Fibroblast of skin of left quadriceps (primary cell): ENCODE data around the gene LCN2.
"Not testable (repeated sequence)": the region's sequence is repeated elsewhere in the genome, so short reads cannot be mapped to it uniquely, and the experiment has no call there.

Source experiments
- DNase-seq, 2 experiments: peaks; one replicate each; pipeline ENCODE4 v3.0.0-alpha.2; 2013; ENCODE audit warnings: low read depth in 2 of 2

Gene LCN2

DNA sequence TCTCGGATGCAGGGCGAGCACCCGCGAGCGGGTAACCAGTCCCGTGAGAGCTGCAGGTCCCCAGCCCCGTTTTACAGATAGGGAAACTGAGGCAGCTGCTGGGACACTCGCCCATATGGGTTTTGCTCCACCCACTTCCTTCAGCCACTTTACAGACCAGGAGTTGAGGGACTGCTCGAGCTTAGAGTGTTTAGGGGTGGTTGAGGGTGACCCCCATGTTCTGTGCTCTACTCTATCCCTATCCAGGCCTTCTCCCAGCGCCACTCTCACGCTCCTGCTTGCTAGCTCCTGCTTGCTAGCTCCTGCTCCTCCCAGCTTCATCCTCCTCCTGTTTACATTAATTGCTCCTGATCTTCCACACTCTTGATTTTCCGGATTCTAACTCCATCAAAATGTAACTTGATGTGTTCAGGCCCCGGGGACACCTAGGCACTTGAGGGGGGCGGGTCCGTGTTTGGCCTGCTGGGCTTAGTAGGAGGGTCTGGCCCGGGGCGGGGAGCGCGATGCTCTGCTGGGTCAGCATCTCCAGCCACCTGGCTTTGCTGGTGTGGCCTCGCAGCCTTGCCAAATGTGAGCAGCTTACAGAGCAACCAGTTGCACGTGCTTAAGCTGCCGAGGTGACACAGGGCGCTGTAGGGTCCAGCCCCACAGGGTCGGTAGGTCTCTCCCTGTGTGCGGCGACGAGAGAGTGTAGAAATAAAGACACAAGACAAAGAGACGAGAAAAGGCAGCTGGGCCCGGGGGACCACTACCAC, 20.2 kb upstream of the LCN2 start:
- no peak for DNase-seq

DNA sequence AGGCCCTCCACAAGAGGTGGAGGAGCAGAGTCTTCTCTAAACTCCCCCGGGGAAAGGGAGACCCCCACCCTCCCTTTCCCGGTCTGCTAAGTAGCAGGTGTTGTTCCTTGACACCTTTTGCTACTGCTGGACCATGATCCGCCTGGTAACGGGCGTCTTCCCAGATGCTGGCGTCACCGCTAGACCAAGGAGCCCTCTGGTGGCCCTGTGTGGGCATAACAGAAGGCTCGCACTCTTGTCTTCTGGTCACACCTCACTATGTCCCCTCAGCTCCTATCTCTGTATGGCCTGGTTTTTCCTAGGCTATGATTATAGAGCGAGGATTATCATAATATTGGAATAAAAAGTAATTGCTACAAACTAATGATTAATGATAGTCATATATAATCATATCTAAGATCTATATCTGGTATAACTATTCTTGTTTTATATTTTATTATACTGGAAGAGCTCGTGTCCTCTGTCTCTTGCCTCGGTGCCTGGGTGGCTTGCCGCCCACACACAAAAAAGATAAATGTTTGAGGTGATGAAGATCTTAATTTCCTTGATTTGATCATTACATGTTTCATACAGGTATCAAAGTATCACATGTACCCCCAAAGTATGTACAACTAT, 19.2 kb upstream of the LCN2 start:
- DNase-seq: not testable (repeated sequence)

DNA sequence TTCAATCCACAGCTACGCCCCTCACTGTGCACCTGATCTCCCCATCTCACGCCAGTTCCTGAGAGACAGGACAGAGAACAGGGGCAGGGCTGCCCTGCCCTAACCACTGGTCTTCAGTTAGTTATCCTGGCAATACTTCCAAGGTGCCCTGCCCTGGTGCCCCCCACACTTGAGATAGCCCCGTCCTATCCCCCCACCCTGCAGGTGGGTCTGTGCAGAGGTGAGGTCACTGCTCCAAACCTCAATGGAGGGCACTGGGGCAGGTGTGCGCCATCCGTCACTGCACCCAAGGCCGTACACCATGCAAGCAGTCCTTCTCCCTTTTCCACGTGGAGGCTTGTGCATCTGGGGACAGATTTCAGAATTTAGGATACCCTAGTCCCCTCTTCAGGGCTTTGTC, 18.6 kb upstream of the LCN2 start:
- DNase-seq: not testable (repeated sequence)

DNA sequence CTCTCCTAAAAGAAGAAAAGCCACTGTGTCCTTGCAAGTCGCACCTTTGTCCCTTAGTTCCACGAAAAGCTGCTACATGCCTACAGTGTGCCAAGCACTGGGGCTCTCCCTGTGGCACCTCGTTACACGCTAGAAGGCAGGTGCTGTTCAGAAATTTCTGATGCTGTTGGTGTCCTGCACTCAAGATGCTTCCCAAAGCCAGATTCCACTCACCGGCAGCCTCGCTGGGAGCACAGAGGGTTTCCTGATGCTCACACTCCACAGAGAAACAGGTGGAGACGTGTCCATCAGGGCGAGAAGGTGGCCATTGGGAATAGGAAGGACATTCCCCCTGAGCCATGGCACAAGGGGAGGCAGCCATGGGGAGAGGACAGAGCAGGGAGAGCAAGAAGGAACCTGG, 17.9 kb upstream of the LCN2 start:
- DNase-seq: not testable (repeated sequence)

DNA sequence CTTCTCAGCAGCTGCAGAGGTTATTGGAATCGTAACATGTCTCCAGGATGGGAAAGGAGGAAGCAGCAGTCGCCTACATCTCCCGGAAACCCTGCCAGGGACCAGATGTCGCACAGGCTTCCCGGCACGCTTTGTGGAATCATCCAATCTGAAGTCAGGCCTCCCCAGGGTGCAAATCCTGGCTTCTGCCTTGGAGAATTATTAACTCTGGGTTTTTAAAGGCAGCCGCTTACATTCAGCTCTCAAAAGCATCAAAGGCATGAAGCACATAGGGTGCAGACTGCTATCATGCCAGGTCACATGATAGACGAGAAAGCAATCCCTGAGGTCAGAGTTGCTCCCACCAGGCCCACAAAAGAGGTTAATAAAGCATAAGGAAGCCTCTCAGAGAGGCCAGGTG, 17.1 kb upstream of the LCN2 start:
- not testable (repeated sequence) for DNase-seq

DNA sequence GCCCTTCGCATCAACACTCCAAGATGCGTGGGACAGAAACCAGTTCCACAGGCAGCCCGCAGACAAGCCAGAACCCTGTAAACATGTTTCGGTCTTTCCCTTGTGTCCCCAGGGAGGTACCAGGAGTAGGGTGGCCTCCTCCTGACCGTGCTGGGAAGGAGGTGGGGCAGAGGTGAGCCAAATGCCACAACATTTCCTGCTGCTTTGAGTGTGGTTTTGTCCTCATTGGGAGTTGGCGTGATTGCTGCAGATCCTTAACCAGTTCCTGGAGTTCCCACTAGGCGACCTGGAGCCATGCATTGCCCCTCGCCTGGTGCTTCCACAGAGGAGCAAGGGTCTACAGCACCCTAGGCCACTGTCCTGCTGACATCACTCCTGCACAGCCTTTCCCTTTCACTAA, 13.7 kb upstream of the LCN2 start:
- DNase-seq: not testable (repeated sequence)

DNA sequence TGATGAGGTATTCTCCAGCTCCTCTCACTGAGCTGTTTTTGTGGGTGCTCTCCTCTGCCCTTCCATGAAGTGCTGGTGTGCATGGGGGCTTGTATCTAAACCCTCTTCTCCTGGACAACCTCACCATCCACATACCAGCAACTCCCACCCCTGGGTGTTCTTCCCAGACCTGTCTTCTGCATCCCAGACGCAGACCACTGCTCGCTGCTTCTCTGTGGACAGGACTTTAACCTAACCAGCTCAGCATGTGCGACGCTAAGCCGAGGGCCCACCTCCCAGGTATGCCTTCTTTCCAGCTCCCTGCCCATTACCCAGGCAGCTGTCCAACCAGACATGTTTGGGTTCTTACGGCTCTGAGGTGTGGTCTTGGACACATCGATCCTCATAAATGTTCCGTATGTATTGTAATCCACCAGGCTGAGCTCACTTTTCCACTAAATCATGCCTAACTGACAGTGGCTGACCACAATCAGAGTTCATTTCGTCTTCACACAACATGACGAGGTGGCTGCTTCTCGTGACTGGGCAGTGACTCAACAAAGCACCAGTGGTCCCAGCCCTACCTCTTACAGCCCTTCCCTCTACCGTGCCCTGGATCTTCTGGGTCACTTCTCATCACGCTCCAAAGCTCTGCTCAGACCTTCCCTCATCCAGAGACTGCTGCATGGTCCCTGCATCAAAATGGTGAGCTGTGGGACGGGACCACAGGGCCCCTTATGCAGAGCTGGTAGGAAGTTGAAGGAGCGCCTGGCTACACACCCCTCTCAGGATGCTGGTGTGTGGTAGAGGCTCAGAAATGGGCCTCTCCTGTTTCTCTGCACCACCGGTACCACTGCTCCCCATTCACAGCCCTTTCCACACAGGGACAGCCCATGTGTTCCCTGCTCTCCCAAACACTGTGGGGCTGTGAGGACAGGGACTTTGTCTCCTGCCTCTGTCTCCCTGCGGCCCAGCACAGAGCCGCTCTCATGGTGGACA, 12.1 kb upstream of the LCN2 start:
- DNase-seq: peak; percentile 33 to 36

DNA sequence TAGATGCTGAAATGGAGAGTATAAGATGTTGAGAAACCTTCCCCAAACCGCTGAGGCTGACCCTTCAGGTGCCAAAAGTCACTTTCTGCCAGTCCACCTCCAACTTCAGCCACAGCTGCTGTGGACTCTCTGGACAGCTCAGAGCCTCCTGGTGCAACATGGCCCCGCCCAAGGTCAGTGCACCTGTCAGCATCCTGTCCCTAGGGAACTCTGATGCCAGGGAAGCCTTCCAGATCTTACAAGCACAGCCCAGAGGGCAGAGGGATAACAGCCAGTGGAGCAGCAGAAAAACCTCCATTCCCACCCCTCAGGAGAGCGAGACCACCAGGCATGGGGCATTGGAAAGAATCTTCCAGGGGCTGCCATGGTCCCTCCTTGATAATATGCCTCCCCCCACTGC, 11.3 kb upstream of the LCN2 start:
- DNase-seq: no peak

DNA sequence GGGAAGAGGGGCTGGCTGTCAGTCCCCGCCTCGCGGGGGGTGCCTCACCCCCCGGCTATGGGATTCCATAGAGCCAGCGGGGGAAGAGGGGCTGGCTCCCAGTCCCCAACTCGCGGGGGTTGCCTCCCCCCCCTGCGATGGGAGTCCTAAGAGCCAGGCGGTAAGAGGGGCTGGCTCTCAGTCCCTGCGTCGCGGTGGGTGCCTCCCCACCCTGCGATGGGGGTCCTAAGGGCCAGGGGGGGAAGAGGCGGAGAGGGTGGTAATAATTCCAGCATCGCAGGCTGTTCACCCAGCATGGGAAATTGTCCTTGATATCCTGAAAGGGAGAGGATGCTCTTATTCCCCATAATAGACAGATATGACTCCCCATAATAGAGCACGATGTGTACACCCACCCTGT, 9.6 kb upstream of the LCN2 start:
- DNase-seq: no peak

DNA sequence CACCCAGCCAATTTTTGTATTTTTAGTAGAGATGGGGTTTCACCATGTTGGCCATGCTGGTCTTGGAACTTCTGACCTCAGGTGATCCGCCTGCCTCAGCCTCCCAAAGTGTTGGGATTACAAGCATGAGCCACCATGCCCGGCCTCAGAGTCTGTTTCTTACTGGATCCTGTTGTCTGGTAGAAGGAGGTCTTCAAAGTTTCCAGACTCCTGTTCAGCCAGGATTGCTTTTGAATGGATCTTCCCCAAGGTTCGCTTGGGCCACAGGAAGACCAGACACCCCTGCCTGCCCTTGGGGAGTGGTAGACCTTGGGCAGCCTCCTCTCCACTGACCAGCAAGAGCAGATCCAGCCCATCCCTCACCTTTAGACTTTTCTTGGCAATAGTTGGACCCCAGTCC, 7.6 kb upstream of the LCN2 start:
- no peak for DNase-seq

DNA sequence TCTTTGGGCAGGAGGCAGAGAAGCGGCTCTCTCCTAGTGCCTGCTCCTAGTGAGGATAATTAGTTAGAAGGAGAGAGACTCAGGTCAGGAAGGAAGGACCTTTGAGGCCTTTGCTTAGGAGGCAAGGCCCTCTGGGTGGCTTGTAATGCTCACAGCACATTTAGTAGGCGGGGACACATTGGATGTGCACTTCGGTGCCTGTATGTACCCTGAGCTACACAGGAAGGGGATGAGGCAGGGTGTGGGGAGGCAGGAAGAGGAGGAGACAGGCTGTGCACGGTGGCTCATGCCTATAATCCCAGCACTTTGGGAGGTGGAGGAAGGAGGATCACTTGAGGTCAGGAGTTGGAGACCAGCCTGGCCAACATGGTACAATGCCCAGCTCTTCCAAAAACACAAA, 7.2 kb upstream of the LCN2 start:
- no peak for DNase-seq

DNA sequence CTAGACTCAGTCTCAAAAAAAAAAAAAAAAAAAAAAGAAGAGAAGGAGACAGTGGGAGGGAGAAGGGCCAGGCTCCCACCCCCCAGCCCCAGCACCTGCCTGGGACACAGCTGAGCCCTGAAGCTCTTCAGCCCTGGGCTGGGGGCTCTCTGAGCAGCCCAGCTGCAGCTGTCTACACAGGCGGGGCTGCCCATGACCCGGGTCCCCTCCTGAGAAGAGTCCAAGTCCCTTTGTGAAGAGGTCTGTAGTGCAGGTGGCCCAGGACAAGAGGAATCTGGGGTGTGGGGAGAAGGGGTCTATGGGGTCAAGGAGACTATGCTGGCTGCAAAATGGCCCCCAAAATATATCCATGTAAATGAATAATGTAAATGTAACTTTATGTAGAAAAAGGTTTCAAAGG, 6.7 kb upstream of the LCN2 start:
- DNase-seq: no peak

DNA sequence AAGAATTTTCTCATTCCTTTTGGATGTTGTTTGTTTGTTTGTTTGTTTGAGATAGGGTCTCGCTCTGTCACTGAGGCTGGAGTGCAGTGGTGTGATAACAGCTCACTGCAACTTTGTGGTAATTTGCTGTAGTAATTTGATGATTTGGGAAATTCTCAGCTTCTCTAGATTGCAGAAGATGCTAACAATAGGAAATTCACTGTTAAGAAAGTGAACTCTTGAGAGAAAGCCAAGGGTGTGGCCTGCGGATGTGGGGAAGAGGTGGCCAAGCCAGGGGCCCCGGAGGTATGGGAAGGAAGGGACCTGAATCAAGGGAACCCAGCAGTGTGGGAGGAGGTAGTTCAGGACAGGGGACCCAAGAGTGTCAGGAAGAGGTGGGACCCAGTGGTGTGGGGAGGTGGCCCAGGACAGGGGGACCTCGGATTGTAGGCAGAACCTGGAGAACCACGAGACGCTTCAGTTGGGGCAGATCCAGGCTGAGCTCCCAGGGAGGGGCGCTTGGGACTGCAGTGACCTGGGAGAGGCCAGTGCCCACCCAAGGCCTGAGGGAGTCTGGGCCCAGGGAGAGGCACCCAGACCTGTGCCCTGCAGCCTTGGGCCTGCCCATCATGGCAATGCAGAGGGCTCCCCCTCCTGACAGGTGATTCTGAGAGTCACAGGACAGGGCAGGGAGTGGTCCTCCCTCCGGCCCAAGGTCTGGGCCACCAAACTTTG, 5.6 kb upstream of the LCN2 start:
- DNase-seq: no peak

DNA sequence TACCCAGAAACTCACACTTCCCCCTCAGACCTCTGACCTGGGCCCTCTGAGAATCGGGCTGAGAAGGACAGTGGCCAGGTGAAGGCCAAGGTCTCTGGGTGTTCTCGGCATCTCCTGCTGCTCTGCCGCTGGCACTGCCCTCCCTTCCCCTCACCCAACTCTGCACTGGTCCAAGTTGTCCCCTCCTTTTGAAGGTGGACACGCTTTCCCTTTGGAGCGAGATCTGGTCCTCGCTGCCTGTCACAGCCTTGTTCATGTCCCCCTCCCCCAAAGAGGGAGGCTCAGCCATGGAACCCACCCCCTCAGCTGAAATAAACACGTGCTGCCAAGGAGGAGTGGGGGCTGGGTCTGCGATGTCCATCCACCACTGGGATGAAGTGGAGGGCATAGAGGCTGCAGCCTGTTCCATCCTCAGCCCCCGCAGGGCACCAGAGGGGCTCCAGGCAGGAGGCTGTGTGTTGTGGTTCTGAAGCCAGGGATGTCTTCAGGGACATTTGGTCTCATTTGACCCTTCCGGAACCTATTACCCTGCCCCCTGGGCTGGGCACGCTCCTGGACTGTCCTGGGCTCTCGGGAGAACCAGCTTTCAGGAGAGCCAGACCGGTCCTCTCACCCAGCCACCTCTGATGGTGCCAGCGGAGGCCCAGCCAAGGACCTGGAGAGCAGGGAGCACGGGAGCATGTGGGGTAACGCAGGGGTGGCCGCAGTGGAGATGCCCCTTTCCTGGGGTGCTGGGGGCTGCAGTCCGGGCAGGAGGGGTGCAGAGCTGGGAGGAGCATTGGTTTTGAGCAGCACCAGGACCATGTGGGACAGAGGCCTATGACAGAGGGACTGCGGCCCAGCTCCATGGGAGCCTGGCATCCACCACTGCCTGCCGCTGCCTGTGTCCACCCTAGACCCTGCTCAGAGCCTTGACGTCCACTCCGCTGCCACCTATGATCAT, 4.7 kb upstream of the LCN2 start:
- DNase-seq: no peak

DNA sequence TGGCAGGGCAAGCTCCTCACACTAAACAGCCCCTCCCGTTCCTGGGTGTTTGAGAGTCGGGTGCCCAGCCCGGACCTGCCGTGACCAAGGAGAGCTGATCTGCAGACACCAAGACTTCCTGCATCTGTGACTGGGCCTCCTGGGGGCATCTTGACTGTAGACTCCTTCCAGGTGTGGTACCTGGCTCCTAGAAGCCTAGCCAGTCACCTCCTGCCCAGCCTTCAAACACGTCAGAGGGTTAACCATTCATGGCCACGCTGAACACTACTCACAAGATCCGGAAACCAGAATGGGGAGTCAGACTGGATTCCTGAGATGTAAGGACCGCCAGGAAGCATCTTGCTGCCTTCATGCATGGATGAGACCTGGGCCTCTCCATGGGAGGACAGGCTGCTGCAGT, 3.7 kb upstream of the LCN2 start:
- no peak for DNase-seq

DNA sequence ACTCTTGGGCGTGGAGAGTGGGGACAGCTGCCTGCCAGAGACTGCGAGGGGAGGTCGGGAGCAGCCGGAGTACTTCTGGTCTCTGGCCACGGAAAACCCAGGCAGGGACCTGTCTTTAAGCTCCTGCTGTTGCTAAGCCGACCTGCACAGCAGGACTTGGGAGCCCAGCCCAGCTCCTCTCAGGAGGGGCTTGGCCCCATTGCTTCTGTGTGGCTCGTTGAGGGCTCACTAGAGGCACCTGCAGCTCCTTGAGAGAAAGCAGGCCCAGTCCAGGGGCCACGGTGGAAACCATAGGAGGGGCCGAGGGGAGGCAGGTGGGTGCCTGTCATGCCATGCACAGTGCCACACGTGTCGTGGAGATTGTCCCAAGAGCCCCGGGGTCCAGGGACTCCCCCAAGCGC, 3.3 kb upstream of the LCN2 start:
- no peak for DNase-seq

DNA sequence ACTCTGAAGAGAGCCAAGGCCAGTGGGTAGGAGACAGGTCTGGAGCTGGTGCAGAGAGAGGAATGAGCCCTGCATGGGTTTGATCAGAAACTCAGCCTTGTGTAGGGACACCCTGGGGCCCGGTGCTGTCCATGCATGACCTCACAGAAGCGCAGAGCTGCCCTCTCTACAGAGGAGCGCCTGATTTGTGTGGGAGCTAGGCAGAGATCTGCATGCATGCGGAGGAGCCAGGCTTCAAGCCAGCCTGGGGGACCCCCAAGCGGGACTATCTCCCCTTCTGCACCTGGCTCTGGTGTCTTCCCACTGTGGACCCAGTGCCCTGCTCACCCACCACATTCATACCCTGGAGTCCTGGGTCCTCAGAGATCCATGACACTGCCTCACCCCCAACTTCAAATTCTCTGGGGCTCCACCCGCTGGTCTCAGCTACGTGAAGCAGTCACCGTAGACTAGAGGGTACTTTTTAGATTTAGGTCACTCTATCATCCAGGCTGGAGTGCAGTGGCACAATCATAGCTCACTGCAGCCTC, 2.6 kb upstream of the LCN2 start:
- no peak for DNase-seq

DNA sequence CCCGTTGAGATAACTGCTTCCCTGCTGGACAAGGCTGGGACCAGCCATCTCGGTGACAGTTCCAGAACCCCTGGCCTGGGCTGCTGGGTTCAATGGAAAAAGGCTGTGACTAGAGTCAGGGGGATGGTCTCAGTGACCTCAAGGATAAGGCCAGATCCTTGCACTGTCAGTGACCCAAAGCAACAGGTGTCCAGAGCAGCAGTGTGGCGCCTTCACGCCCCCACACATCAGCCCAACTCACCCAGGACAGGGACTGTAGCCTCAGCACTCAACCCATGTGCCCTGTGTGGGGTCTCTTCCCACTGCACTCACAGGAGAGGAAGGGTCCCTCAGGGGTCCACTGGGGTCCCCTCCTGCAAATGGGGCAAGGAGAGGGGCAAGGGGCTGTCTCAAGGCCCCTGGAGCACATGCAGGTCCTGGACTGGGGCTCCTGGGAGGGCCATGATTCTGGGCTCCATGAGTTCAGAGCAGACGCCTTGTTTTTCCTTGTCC, 698 bp upstream of the LCN2 start:
- no peak for DNase-seq

DNA sequence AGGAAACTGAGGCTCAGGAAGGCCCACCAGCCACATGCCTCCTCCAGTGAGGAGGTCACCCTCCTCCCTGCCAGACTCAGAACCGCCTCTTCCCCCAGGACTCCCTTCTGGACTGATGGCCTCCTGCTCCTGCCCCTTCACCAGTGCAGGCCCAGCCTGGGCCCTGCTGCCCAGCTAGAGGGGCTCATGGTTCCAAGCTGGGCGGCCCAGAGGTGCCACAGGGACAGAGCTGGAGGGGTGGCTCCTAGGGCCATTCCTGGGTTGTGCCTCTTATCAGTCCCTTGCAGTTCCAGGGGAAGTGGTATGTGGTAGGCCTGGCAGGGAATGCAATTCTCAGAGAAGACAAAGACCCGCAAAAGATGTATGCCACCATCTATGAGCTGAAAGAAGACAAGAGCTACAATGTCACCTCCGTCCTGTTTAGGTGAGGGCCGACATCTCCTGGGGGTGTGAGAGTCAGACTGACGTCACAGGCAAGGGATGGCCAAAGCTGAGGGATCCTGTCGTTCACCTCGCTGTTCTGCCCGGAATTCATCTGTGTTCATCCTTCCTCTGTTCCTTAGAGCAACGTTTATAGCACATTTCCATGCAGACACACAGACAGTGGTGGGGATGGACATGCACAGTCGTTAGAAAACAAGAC, 819 bp downstream of the LCN2 start:
- DNase-seq: no peak
